Esophagus (tissue), 2 donors: ENCODE data around the gene CATSPER1. TPM values are rescaled to one million over a fixed set of nuclear protein-coding genes. Genes with fewer than 3 reads are reported as not detected.

Source experiments
- H3K27ac ChIP-seq, 2 donors: one replicate each; pipeline ENCODE4 v1.5.1; 2013; ENCODE audit warnings: low read depth in 2 of 2, mild to moderate bottlenecking in 2 of 2, inconsistent platforms in 1 of 2, low read length in 1 of 2, moderate library complexity in 1 of 2
- H3K27me3 ChIP-seq, 2 donors: one replicate each; pipeline ENCODE4 v1.6.1; 2013; ENCODE audit warnings: low read length in 2 of 2, control low read depth in 1 of 2, mild to moderate bottlenecking in 1 of 2; ENCODE audit not compliant: insufficient read depth in 2 of 2, control insufficient read depth in 1 of 2
- H3K36me3 ChIP-seq, 2 donors: one replicate each; pipeline ENCODE4 v1.6.1; 2013; ENCODE audit warnings: low read length in 1 of 2; ENCODE audit not compliant: control insufficient read depth in 2 of 2, insufficient read depth in 2 of 2
- H3K4me1 ChIP-seq, 2 donors: one replicate each; pipeline ENCODE4 v1.6.1; 2013; ENCODE audit warnings: low read length in 1 of 2; ENCODE audit not compliant: control insufficient read depth in 2 of 2, insufficient read depth in 2 of 2
- H3K4me3 ChIP-seq, 2 donors: one replicate each; pipeline ENCODE4 v1.5.1; 2013; ENCODE audit warnings: low read length in 2 of 2, mild to moderate bottlenecking in 2 of 2, low read depth in 1 of 2, moderate library complexity in 1 of 2
- H3K9me3 ChIP-seq, 2 donors: one replicate each; pipeline ENCODE4 v1.6.1; 2013; ENCODE audit warnings: mild to moderate bottlenecking in 2 of 2, low read depth in 1 of 2, low read length in 1 of 2, moderate library complexity in 1 of 2; ENCODE audit not compliant: control insufficient read depth in 2 of 2, insufficient read depth in 1 of 2
- WGBS, 2 donors: extraction: QIAGEN DNeasy Blood & Tissue Kit; methylation state at CpG; one replicate each; pipeline ENCODE4 v1.1.7; 2013; 5-methylcytosine and 5-hydroxymethylcytosine counted together
- polyA plus RNA-seq, 2 donors: library from polyadenylated mRNA; stranded (reverse); fragments of 200-250 nt; gene quantifications; one replicate each; pipeline ENCODE4 v1.2.3, GENCODE V29; 2013
- donor health status: healthy with polysubstance abuse.
- donor health status: Bipolar disorder and iron deficiency.

The CATSPER1 gene
- polyA plus RNA-seq, 2 donors = 0.05 to 0.06 TPM

DNA sequence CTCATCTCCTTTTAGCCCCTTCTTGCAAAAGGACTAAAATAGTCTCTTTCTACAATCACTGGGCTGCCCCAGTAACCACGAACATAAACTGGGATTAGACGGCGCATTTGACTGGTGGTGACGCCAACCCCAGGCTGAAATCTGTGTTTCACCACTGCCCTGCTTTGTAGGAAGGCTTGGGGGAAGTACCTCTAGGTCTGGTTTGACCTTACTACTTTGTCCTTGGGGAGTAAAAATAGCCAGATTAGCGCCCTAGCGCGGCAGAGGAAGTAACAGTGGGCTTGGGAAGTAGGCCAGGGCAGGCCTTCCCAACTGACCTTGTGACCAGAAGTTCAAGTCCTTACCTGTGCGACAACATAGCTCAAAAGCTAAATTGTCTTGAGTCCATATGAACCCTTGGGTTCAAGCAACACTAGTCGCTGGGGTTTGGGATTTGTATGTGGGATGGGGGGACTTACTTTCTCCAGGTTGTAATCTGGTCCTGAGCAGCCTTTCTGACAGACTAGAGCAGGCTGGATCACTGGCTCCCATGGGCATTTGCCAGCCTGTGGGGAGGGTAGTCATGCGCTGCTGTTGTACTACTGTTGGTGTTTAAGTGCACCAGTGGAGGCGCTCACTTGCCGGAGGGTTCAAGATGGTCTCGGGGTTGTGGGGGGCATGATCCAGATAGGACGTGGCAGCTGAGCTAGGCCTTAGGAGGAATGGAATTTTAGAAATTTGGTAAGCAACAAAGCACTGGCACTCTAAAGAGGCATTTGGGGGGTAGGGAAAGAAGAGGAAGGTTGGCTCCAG, 42.8 kb upstream of the CATSPER1 start:
- Histone ChIP-seq H3K27me3 (no peaks in the 10 kb centered on the region), H3K4me3 (peak overlapping the region; percentile 70 to 86), H3K9me3 (no peaks in the 10 kb centered on the region), H3K4me1 (peaks cover 0 to 6% of the 10 kb centered on the region in 2 donors), H3K27ac (peak overlapping the region; percentile 88 to 92), H3K36me3 (peaks cover 0 to 13% of the 10 kb centered on the region in 2 donors)
- 26 to 28% methylated on average over 14 of the region's 14 CpGs for WGBS, 2 donors

DNA sequence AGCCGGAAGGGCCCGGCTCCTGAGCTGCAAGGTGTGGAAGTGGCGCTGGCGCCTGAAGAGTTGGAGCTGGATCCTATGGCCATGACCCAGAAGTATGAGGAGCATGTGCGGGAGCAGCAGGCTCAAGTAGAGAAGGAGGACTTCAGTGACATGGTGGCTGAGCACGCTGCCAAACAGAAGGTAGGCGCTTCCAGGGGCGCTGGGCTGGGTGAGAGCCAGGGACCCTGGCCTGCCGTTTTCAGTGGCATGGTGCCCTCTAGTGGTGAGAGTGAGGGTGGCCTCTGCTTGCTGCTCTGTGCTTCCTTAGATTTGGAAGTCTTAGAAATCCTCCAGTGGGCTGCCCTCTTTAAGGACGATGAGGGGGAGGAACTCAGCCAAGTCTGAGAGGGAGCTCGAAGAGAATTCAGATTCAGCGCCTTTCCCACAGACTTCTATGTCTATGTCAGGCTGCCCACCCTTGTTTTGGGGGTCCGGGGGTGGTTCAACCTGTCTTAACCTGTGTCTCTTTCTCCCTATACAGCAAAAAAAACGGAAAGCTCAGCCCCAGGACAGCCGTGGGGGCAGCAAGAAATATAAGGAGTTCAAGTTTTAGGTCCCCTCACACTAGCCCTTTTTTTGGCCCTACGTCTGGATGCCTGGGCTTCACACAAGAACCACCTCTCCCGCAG, 42.0 kb upstream of the CATSPER1 start:
- Histone ChIP-seq H3K4me1 (peaks cover 0 to 6% of the 10 kb centered on the region in 2 donors), H3K27me3 (no peaks in the 10 kb centered on the region), H3K9me3 (no peaks in the 10 kb centered on the region), H3K27ac (peak overlapping the region; percentile 77 to 92), H3K36me3 (peaks cover 3 to 20% of the 10 kb centered on the region in 2 donors), H3K4me3 (no peak overlapping the region)
- 47 to 48% methylated on average over 17 of the region's 17 CpGs for WGBS, 2 donors

DNA sequence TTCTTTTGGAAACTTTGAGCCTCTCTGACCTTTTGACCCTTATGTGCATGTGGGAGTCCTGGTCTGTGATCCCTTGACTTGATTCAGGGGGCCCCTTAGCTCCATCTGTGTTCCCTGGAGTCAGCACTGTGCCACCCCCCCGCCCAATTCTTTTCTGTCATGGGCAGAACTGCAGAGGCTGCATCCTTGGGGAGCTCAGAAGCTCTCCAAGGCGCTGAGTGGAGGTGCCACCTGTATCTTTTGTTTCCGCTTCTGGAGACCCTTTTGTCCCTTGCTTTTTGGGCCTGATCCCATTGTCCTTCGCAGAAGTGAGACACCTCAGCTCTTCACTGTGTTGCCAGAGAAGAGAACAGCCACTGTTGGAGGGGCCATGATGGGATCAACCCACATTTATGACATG, 41.4 kb upstream of the CATSPER1 start:
- WGBS, 2 donors = 72 to 84% methylated on average over 4 of the region's 4 CpGs
- Histone ChIP-seq H3K27ac (no peak overlapping the region), H3K4me1 (peaks cover 0 to 6% of the 10 kb centered on the region in 2 donors), H3K9me3 (no peaks in the 10 kb centered on the region), H3K4me3 (no peak overlapping the region), H3K27me3 (no peaks in the 10 kb centered on the region), H3K36me3 (peaks cover 7 to 23% of the 10 kb centered on the region in 2 donors)

DNA sequence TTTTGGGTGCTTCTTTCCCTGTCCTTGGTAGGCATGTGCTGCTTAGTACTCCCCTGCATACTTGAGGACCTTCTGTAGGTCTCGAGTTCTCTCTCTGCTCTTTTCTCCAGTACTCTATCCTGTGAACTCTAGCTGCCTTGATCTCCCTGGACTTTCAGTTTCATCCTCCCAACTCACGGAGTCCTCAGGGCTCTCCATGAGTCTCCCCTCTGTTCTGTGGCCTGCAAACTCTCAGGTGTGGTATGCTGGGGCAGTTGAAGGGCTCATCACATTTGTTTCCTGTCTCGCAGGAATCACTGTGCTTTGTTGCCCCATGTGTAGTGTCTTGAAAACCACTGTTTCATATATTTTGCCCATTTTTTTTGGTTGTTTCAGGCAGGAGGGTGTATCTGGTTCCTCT, 40.5 kb upstream of the CATSPER1 start:
- Histone ChIP-seq H3K36me3 (peaks cover 7 to 24% of the 10 kb centered on the region in 2 donors), H3K27ac (no peak overlapping the region)

DNA sequence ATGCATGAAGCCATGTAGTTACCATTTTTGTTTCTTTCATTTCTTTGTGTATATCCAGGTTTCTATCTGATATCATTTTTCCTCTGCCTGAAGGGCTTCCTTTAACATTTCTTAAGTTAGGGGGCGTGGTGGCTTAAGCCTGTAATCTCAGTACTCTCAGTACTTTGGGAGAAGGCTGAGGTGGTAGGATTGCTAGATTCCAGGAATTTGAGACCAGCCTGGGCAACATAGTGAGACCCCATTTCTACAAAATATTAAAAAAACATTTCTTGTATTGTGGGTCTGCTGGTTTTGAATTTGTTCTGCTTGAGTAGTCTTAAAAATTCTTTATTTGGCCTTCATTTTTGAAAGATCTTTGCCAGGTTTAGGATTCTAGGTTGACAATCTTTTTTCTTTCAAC, 38.3 kb upstream of the CATSPER1 start:
- H3K4me3 ChIP-seq = no peak overlapping the region
- H3K27ac ChIP-seq = no peak overlapping the region
- 95 to 96% methylated on average over 1 of the region's 1 CpG for WGBS, 2 donors
- no peaks in the 10 kb centered on the region for H3K27me3 ChIP-seq
- no peaks in the 10 kb centered on the region for H3K9me3 ChIP-seq
- H3K4me1 ChIP-seq = peaks cover 0 to 4% of the 10 kb centered on the region in 2 donors
- H3K36me3 ChIP-seq = peaks cover 15 to 39% of the 10 kb centered on the region in 2 donors

More for the DNA sequence above, 40.5 kb upstream of the CATSPER1 start:
- Histone ChIP-seq H3K27me3 (no peaks in the 10 kb centered on the region), H3K9me3 (no peaks in the 10 kb centered on the region), H3K4me3 (no peak overlapping the region), H3K4me1 (peaks cover 0 to 4% of the 10 kb centered on the region in 2 donors)
- WGBS, 2 donors = 72 to 77% methylated on average over 3 of the region's 3 CpGs

DNA sequence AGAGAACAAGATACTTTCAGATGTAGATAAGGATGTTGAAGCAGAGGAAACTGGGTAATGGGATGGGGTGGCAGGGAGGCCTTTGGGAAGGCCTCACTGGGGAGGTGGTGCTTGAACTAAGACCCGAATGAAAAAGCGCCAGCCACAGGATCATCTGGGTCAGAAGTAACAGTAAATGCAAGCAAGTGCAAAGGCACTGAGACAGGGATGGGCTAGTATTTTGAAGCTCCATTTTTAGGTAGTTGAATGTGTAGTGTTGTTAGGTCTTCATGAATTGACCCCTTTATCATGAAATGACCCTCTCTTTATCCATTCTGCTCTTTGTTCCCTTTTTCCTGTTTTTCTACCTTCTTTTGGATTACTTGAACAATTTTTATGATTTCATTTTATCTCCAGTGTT, 37.6 kb upstream of the CATSPER1 start:
- H3K36me3 ChIP-seq = peaks cover 19 to 44% of the 10 kb centered on the region in 2 donors
- no peaks in the 10 kb centered on the region for H3K27me3 ChIP-seq
- H3K9me3 ChIP-seq = no peaks in the 10 kb centered on the region
- H3K4me1 ChIP-seq = peaks cover 0 to 2% of the 10 kb centered on the region in 2 donors
- H3K4me3 ChIP-seq = no peak overlapping the region
- no peak overlapping the region for H3K27ac ChIP-seq
- 82 to 98% methylated on average over 2 of the region's 2 CpGs for WGBS, 2 donors

DNA sequence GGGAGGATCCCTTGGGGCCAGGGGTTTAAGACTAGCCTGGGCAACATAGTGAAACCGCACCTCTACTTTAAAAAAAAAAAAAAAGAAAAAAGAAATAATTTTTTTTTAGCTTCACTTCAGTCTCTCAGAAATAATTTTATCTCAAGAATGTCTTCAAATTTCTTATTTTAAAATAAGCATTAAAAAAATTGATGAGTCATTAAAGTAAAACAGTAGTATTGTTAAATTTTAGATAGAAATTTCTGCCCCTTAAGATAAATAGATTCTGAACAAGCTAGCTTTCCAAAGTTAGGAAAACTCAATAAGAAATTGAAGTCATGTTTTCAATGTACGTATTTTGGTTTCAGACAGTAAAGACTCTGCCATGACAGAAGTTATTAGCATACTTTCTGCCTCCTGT, 36.1 kb upstream of the CATSPER1 start:
- Histone ChIP-seq H3K27ac (no peak overlapping the region), H3K4me1 (no peaks in the 10 kb centered on the region), H3K36me3 (peaks cover 19 to 47% of the 10 kb centered on the region in 2 donors), H3K9me3 (no peaks in the 10 kb centered on the region), H3K4me3 (no peak overlapping the region), H3K27me3 (no peaks in the 10 kb centered on the region)
- WGBS, 2 donors = 81 to 88% methylated on average over 2 of the region's 2 CpGs

DNA sequence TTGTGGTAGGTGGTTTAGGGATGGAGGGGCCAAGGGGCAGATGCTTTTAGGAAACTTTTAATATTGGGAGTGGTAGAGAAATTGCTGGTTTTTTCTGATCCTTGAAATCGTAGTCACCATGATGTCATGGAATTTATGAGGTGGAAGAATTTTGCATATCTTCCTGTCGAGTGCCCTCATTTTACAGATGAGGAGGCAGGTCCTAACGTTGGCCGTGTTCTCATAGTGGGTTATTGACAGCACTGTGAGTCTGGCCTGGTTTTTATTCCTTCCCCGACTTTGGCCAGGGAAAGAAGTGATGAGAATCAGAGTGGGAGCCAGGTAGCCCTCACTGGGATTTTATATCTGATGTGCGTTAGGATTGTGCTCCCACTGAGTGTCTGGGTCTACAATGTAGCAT, 35.0 kb upstream of the CATSPER1 start:
- Histone ChIP-seq H3K9me3 (no peaks in the 10 kb centered on the region), H3K4me3 (no peak overlapping the region), H3K4me1 (no peaks in the 10 kb centered on the region), H3K36me3 (peaks cover 19 to 52% of the 10 kb centered on the region in 2 donors), H3K27ac (no peak overlapping the region), H3K27me3 (no peaks in the 10 kb centered on the region)
- 80% methylated on average over 6 of the region's 6 CpGs for WGBS, 2 donors

DNA sequence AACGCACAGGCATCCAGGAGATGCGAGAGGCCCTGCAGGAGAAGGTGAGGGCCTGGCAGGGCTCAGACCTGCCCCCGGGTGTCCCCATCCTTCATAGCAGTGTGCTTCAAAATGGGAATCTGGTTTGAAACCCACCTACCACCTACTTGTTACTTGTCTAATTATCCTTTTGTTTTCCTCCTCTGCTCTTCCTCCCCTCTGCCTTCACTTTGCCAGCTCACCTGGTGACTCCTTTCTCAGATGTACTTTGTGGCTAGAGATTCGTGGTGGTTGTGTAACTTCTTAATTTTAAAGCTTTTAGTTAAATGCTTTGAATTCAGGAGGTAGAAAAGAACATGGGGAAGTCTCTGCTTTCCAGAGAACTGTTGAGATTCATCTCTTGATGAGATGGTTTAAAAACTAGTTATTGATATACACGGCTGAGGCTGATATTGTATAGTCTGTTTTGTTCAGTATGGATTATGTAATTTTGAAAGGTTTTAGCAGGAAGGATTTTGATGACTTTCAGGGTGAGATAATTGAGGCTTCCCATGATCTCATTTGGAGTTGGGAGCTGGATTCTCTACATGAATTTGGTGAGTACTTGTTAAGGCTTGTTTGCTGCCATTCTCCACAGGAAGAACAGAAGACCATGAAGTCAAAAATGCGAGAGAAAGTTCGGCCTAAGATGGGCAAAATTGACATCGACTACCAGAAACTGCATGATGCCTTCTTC, 33.8 kb upstream of the CATSPER1 start:
- Histone ChIP-seq H3K4me3 (no peak overlapping the region), H3K27me3 (no peaks in the 10 kb centered on the region), H3K36me3 (peaks cover 22 to 56% of the 10 kb centered on the region in 2 donors), H3K9me3 (no peaks in the 10 kb centered on the region), H3K4me1 (no peaks in the 10 kb centered on the region), H3K27ac (no peak overlapping the region)
- WGBS, 2 donors = 67 to 69% methylated on average over 8 of the region's 8 CpGs
